ENCODE results near the gene CD8B2. TPM values are rescaled to one million over a fixed set of nuclear protein-coding genes. Genes with fewer than 3 reads are reported as not detected.

CD8B2 gene
- total and polyA plus RNA-seq, 4 donors = 0.13 TPM; not detected in 3

DNA sequence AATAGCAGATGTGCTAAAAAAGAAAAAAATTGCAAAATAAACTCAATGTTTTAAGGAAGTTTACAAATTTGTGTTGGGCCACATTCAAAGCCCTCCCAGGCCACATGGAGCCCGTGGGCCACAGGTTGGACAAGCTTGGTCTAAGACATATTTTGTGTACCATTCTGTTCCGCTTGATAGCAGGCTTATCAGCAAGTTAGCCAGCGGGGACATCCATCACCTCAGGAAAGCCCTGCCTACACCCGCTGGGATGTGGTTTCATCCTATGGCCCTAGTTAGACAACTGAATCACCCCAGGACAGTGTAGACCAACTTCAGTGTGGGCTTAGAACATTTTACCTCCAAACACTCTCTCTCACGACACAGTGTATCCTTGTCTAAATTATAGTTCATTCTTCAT is 32.6 kb downstream of the CD8B2 start:
- H3K4me1 ChIP-seq (ENCODE audit: control insufficient read depth in 5 of 5, insufficient read depth in 5 of 5, low read length in 5 of 5) = no peaks in the 10 kb centered on the region
- no peak for ATAC-seq (ENCODE audit: insufficient read depth, low FRiP score)
- H3K9ac ChIP-seq (ENCODE audit: insufficient read depth in 1 of 2, low read length in 2 of 2) = no peak overlapping the region
- H3K36me3 ChIP-seq (ENCODE audit: control insufficient read depth in 4 of 4, insufficient read depth in 4 of 4, low read length in 4 of 4) = no peaks in the 10 kb centered on the region
- H3K27me3 ChIP-seq (ENCODE audit: control insufficient read depth in 3 of 3, insufficient read depth in 3 of 3, low read length in 2 of 3) = no peaks in the 10 kb centered on the region
- H3K9me3 ChIP-seq (ENCODE audit: control insufficient read depth in 4 of 4, insufficient read depth in 3 of 4, low read length in 3 of 4) = peaks cover 0 to 2% (median 0%) of the 10 kb centered on the region in 4 donors
- no peak overlapping the region for H3K27ac ChIP-seq (ENCODE audit: low read depth in 1 of 2, low read length in 1 of 2)
- DNase-seq = no peak
- 77 to 79% methylated on average over 5 of the region's 5 CpGs for WGBS, 2 donors
- TF ChIP-seq, protein P1, sequence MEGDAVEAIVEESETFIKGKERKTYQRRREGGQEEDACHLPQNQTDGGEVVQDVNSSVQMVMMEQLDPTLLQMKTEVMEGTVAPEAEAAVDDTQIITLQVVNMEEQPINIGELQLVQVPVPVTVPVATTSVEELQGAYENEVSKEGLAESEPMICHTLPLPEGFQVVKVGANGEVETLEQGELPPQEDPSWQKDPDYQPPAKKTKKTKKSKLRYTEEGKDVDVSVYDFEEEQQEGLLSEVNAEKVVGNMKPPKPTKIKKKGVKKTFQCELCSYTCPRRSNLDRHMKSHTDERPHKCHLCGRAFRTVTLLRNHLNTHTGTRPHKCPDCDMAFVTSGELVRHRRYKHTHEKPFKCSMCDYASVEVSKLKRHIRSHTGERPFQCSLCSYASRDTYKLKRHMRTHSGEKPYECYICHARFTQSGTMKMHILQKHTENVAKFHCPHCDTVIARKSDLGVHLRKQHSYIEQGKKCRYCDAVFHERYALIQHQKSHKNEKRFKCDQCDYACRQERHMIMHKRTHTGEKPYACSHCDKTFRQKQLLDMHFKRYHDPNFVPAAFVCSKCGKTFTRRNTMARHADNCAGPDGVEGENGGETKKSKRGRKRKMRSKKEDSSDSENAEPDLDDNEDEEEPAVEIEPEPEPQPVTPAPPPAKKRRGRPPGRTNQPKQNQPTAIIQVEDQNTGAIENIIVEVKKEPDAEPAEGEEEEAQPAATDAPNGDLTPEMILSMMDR (IDR thresholded peaks at IDR 0.05; ENCODE audit: control extremely low read depth, extremely low read depth) = no peak
- H3K4me3 ChIP-seq = no peak overlapping the region

DNA sequence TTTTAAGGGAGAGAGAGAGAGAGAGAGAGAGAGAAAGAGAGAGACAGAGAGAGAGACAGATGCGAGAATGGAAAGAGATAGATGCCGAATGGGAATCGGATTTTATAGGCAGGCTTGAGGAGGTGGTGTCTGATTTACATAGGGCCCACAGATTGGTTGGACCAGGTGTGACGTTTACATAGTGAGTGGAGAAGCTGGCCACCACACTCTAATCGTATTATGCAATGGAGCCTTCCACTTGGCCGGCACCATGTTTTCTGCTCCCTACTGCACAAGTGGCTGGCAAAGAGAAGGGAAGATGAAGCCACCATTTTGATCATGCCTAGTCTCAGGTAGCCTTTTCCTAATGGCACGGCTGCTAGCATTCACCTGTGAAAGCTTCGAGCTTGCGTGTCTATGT is 33.9 kb downstream of the CD8B2 start:
- TF ChIP-seq, protein P1 (IDR thresholded peaks at IDR 0.05; ENCODE audit: control extremely low read depth, extremely low read depth) = no peak
- H3K4me3 ChIP-seq = no peak overlapping the region
- WGBS, 2 donors = 84 to 86% methylated on average over 9 of the region's 9 CpGs
- H3K27me3 ChIP-seq (ENCODE audit: control insufficient read depth in 3 of 3, insufficient read depth in 3 of 3, low read length in 2 of 3) = no peaks in the 10 kb centered on the region
- no peak overlapping the region for H3K27ac ChIP-seq (ENCODE audit: low read depth in 1 of 2, low read length in 1 of 2)
- no peak overlapping the region for H3K9ac ChIP-seq (ENCODE audit: insufficient read depth in 1 of 2, low read length in 2 of 2)
- peaks cover 0 to 2% (median 0%) of the 10 kb centered on the region in 4 donors for H3K9me3 ChIP-seq (ENCODE audit: control insufficient read depth in 4 of 4, insufficient read depth in 3 of 4, low read length in 3 of 4)
- ATAC-seq (ENCODE audit: insufficient read depth, low FRiP score) (no peak), DNase-seq (no peak)
- no peaks in the 10 kb centered on the region for H3K36me3 ChIP-seq (ENCODE audit: control insufficient read depth in 4 of 4, insufficient read depth in 4 of 4, low read length in 4 of 4)
- no peaks in the 10 kb centered on the region for H3K4me1 ChIP-seq (ENCODE audit: control insufficient read depth in 5 of 5, insufficient read depth in 5 of 5, low read length in 5 of 5)

DNA sequence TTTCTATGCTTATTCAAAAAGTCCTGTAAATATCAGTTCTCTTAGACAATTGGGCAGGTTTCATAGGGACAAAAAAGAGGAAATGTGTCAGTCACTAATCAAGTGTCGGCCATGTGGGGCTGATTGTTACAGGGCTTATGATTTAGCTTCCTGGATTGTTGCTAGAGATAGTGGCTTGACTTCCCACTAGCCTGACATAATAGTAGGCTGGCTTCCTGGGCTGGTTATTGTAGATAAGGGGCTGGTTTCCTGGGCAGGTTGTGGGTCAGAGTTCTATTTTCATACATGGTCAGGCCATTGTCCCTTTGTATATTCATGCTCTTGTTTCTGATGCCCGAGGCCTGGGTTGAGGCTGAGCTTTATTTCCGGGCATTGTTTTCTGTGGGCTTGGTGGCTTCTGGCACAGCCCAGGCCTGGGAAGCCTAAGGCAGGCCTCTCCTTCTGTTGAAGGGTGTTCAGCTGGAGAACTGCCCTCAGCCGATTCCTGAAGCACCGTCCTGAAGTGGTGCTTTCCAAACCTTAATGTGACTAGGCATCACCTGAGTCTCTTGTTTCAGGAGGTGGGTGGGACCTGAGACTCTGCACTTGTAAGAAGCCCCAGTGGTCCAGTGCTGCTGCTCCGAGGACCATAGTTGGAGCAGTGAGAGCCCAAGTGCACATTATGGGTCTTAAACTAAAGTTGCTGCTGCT is 37.0 kb downstream of the CD8B2 start:
- WGBS, 2 donors = 64 to 81% methylated on average over 6 of the region's 6 CpGs
- Histone ChIP-seq H3K9me3 (ENCODE audit: control insufficient read depth in 4 of 4, insufficient read depth in 3 of 4, low read length in 3 of 4) (peaks cover 0 to 2% (median 0%) of the 10 kb centered on the region in 4 donors), H3K36me3 (ENCODE audit: control insufficient read depth in 4 of 4, insufficient read depth in 4 of 4, low read length in 4 of 4) (no peaks in the 10 kb centered on the region), H3K4me1 (ENCODE audit: control insufficient read depth in 5 of 5, insufficient read depth in 5 of 5, low read length in 5 of 5) (no peaks in the 10 kb centered on the region), H3K9ac (ENCODE audit: insufficient read depth in 1 of 2, low read length in 2 of 2) (no peak overlapping the region), H3K27ac (ENCODE audit: low read depth in 1 of 2, low read length in 1 of 2) (no peak overlapping the region), H3K27me3 (ENCODE audit: control insufficient read depth in 3 of 3, insufficient read depth in 3 of 3, low read length in 2 of 3) (no peaks in the 10 kb centered on the region), H3K4me3 (no peak overlapping the region)
- DNase-seq (peak in 2 of 3 donors; percentile 15 to 50), ATAC-seq (ENCODE audit: insufficient read depth, low FRiP score) (peak; percentile 62)
- TF ChIP-seq, protein P1 (IDR thresholded peaks at IDR 0.05; ENCODE audit: control extremely low read depth, extremely low read depth) = no peak
